Skin of body (tissue), 2 donors: ENCODE data around the gene CHSY1. TPM values are rescaled to one million over a fixed set of nuclear protein-coding genes. Genes with fewer than 3 reads are reported as not detected.
"Not testable (repeated sequence)": the region's sequence is repeated elsewhere in the genome, so short reads cannot be mapped to it uniquely, and the experiment has no call there.

Experiments used
- DNase-seq: peaks from one replicate; lab custom pipeline; 2025; lab: John Stamatoyannopoulos, UW
- total RNA-seq: library from RNA; depleted of rRNA; stranded (reverse); fragments of >200 nt; gene quantifications from one replicate; pipeline ENCODE4 v1.2.3, GENCODE V29; 2014

Gene CHSY1
- 36.9 TPM for total RNA-seq

DNA sequence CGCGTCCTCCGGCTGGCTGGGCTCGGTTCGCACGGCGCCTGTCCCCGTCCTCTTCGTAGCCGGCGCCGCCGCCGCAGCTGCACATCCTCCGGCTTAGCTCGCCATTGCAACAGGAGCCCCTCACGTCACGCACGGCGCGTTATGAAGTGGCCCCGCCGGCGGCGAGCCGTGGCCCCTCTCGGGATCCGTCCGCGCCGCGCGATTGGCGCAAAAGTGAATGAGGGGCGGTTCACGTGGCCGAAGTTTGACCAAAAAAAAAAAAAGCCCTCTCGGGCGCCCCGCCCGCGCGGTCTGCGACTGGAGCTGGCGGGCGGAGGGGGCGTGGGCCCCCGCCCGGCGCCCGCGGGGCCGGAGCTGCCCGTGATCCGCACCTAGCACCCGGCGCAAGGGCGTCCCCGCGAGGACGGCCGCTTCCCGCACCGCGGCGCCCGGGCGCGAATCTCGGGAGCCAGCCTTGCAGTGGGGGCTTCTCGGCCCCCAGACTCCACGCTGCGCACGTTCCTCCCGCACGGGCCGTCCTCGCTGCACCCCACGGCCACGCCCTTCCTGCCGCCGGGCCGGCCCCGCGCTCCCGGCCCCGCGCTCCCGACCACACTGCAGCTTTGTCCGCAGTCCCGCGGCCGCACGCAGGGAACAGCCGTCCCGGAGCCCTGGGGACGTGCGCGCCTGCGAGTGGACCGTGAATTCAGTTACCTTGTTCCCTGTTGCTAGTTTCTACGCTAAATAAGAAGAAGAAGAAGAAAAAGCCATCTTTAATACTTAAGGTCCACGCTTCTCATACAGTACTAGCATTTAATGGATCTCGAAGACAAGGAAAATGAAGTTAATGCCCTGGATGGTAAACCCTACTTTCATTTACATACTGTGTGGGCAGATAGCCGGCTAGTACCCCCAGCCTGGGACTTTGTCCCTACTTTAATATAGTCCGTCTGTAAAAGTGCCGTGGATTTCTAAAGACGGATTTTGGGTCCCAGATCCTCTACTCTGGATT is at the start of gene CHSY1:
CHSY1 (minus strand) TSS at position 219 of the 991 bp plus-strand sequence. CDS start 592 bp downstream, outside the sequence.
- peak; percentile 91 for DNase-seq

DNA sequence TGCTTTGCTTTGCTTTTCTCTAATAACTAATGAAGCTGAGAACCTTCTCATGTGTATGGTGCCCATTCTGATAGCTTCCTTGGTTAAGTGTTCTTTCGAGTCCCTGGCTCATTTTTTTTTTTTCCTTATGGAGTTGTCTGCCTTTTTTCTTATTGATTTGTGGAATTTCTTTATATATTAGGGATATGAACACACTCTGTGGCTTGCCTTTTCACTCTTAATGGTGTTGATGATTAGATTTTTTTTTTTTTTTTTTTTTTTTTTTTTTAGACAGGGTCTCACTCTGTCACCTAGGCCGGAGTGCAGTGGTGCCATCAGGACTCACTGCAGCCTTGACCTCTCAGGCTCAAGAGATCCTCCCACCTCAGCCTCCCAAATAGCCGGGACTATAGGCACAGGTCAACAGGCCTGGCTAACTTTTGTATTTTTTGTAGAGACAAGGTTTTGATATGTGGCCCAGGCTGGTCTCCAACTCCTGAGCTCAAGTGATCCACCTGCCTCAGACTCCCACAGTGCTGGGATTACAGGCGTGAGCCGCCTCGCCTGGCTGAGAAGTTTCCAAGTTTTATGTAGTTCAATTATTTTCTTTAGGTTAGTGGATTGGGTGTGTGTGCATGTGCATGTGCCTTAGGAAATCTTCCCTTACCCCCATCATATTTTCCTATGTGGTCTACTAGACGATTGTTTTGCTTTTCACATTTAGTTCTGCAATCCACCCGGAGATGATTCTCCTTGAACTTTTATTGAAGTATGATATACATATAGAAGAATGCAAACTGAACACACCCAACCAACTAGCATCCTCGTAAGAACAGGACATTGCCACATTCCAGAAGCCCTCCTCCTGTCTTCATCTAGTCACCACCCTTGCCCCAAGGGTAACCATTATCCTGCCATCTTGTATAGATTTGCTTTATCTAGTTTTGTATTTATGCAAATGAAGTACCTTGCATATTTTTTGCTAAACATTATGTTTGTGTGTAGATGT is 44.9 kb upstream of the CHSY1 start:
- no peak for DNase-seq

DNA sequence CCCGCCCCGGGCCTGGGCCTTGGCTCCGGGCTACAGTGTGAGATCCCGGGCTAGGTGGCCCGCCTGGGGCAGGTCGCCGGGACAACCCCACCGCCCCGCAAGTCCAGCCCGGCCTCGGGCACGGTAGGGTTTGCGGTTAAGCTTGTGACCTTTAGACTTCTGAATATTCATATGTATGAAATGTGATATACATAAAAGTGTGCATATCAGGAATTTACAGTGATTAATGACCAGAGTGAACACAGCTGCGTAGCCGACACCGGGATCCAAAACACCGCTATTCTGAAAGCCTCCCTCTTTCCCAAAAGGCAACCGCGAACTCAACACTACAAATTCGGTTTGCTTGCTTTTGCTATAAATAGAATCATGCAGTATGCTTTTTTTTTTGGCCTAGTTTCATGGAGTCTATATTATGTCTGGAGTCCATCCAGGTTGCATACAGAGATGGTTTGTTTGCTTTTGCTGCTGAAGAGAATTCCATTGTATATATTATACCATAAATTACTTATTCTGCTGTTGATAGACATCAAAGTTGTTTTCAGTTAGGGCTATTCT is 43.8 kb upstream of the CHSY1 start:
- peak; percentile 57 for DNase-seq

DNA sequence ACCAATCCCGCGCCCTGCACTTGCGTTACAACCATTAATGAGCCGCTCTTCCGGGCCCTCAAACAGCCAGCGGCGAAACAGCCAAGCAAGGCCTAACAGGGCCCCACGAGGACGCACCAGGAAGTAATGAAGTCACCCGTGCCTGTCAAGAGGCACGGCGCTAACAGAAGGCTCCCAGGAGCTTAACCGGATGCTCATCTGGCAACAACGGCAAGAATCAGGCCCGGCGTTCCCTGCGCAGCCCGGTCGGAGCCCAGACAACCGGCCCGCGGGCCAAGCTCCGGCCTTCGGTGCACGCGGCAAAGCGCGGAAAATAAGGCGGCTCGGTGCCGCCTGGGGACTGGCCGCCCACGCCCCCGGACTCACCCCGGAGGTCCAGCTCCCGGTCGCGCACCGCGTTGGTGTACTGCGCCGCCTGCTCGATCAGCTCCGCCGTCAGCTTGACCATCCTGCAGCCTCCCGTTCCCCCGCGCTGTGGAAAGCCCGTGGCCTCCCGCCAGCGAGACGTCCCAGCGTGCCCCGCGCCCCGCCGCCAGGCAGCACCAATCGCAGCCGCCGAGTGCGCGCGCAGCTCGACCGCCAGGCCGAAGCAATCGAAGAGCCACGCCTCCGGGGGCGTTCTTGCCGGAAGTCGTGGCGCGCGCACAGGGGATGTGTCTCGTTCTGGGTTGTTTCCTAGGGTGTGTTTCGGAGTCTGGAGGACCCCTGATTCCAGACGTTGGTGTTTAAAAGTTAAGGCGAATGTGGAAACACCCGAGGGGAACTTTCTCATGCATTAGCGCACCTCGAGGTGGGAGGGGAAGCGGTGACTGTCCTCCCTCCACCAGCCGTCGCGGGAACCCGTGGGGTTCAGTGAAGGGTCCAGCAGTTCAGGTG is 43.1 kb upstream of the CHSY1 start, which contains the start of gene SNRPA1:
SNRPA1 (minus strand) TSS at position 518 of the 876 bp plus-strand sequence; CDS start at position 448, 70 bp downstream.
- DNase-seq = peak; percentile 93

DNA sequence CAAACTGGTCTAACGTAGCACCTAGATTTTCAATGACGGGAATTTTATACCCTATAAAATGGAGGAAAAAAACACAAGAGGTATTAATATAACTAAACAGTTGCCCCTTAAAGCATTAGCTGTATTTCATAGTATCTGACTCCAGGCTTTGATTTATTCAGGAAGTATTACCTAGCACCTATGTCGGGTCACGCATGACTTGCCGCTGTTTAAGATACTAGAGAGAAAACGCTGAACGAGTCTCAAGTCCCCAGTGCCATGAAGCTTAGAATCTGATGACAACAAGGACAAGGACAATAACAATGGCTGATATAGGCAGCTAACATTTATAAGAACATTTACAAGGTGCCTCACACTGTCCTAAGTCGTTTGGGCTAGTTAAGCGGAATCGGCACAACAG is 41.3 kb upstream of the CHSY1 start:
- no peak for DNase-seq

DNA sequence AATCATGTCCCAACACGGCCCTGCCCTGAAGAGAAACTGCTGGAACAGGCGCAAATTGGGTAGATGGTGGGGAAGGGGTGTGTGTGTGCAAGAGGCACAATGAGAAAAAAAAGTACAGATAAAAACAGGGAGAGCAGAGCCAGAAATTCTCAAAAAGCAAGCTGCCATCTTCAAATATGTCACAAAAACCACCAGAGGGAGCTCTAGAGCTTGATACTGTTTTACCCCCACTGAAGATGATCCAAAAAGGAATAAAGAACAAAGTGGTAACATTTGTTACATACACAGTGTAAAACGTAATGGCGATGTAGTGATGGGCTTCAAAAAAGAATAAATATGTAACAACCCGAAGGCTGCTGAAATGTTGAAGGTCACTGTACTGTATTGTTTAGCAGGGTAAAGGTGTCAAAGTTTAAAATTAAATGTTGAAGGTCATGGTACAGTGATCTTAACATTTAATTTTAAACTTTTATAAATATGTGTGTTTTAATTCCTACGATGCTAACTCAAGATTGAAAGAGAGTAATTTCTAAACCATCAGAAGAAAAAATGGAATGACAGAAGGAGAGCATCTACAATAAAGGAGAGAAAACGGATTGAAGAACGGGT is 37.2 kb upstream of the CHSY1 start:
- DNase-seq = no peak

GRCh38 chr15:101287342-101287741 is 35.5 kb upstream of the CHSY1 start:
- DNase-seq = not testable (repeated sequence)

- DNase-seq = no peak
These were observed 34.7 kb upstream of the CHSY1 start for GRCh38 chr15:101286471-101287114.

GRCh38 chr15:101283931-101284330 is 32.1 kb upstream of the CHSY1 start:
- no peak for DNase-seq

- no peak for DNase-seq
These were observed 28.2 kb upstream of the CHSY1 start for GRCh38 chr15:101280007-101280406.

- DNase-seq = no peak
These were observed 26.2 kb upstream of the CHSY1 start for GRCh38 chr15:101277943-101278564.

DNA sequence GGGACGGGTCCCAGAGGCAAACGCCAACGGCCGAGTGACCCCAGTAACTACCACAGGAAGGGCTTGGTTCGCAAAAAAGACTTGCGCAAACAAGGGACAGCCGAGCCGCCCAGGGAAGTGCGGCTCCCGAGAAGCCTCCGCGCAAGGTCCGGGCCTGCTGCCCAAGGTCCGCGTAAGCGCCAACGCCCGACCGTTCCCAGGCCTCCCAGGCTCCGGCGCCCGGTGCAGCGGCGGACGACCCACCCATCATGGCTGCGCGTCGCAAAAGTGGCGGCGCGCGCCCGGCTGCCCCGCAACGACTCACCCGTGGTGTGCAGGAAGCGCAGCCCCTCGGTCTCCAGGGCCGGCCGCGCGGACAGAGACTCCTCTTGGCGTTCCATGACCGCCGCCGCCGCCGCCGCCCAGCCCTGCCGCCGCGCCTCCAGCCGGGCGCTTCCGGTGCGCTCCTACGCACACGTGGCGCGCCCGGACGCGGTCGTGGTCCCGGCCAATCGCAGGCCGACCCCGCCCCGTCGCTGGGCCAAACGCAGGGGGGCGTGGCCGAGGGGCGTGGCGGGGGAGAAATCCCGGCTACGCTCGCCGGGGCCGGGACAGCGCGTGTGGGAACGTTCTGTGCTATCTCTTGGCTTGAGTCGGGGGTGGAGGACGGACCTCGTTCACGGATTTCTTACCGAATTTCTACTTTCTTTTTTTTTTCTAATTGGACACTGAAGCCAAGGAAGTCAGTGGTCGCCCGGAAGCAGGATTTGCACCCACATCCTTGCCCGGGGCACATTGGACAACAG is 25.4 kb upstream of the CHSY1 start, which contains the start of gene SELENOS:
SELENOS (minus strand) TSS at position 448 of the 785 bp plus-strand sequence; CDS start at position 380, 68 bp downstream.
- DNase-seq = peak; percentile 81

- DNase-seq = no peak
These were observed 24.7 kb upstream of the CHSY1 start for GRCh38 chr15:101276501-101277037.

DNA sequence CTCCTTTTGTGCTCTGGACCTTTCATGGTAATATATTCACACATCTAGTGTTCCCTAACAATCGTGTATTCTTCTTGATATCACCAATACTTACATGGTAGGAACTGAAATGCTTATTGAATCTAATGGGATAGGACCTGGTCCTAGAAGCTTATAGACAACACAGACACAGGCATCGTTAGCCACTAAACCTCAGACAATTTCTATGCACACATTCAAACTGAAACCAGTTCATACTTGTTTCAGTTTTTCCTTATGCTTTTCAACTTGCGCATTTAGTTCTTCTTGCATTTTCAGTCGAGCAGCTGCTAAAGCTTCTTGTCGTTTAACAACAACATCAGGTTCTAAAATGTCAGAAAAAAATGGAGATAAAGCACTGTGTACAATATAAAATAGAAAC is 23.2 kb upstream of the CHSY1 start:
- DNase-seq = no peak

DNA sequence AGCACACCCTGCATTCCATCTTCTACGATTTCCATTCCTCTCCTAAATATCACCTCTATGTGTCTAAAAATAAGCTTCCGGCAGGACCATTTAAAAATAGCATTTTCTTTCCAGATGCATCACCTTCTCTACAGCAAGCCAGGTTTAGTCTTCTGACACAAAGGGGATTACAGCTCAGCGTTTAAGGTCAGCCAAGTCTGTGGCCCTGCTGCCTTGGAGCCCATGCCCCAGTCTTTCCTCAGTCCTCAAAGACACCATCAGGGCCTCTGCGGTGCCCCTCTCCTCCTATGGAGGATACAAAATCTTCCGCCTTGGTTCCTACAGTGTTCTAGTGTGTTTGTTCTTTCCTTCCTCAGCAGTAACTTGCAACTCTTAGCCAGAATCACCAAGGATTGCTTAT is 21.7 kb upstream of the CHSY1 start:
- DNase-seq = no peak

GRCh38 chr15:101272584-101272983 is 20.7 kb upstream of the CHSY1 start:
- no peak for DNase-seq

- DNase-seq = no peak
These were observed 17.8 kb upstream of the CHSY1 start for GRCh38 chr15:101269479-101270223.
